GM12891 (cell line): ENCODE data around the gene HOXD10.

Experiments
- DNase-seq: peaks from one replicate; pipeline ENCODE4 v3.0.0; 2011; ENCODE audit warnings: low spot score; ENCODE audit not compliant: insufficient read length
- FAIRE-seq: peaks from 2 replicates; lab custom pipeline; 2011; peaks lifted over from hg19 to GRCh38; lab: Jason Lieb, UNC
- PAX5 ChIP-seq: IDR thresholded peaks from 2 replicates; pipeline ENCODE4 v1.6.1; 2011; ENCODE audit warnings: low read length, moderate library complexity, mild to moderate bottlenecking; ENCODE audit not compliant: insufficient read depth, severe bottlenecking
- POLR2A ChIP-seq: IDR thresholded peaks from 2 replicates; pipeline ENCODE4 v1.6.1; 2011; ENCODE audit warnings: low read depth, low read length, control low read depth
- POLR2AphosphoS5 ChIP-seq: IDR thresholded peaks from 2 replicates; pipeline ENCODE4 v1.6.1; 2011; ENCODE audit warnings: low read depth, low read length, control low read depth
- POU2F2 ChIP-seq: IDR thresholded peaks from 2 replicates; pipeline ENCODE4 v1.6.1; 2011; ENCODE audit warnings: low read depth, mild to moderate bottlenecking, control low read depth, low read length, moderate library complexity
- SPI1 ChIP-seq: IDR thresholded peaks from 2 replicates; pipeline ENCODE4 v1.6.1; 2011; ENCODE audit warnings: low read depth, low read length, control low read depth
- TAF1 ChIP-seq: IDR thresholded peaks from 2 replicates; pipeline ENCODE4 v1.6.1; 2011; ENCODE audit warnings: low read depth, low read length, control low read depth

The HOXD10 gene

DNA sequence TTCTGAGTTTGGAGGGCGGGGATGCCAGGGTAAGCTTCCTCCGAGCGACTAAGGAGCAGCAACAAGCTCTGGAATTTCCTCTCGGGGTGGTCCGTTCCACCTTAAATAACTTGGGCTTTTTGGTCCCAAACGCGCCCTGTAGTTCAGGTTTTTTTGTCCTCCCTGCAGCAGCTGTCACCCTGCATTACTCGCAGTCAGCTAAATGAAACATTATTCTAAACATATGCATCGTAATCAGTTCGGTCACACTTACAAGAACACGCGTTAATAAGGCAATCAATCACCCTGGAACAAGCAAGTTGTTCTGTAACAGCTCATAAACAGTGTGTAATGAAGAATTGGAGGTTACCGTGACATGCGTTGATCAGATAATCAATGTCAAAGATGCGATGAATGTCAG lies 41.1 kb upstream of the HOXD10 start:
- TF ChIP-seq POLR2AphosphoS5 (no peak), SPI1 (no peak), POU2F2 (no peak), TAF1 (no peak), PAX5 (no peak), POLR2A (no peak)
- FAIRE-seq (no peak), DNase-seq (no peak)

GRCh38 chr2:176076063-176076462 lies 40.5 kb upstream of the HOXD10 start:
- FAIRE-seq, result no peak
- no peak for TF ChIP-seq POLR2AphosphoS5
- TF ChIP-seq POU2F2, result no peak
- no peak for TF ChIP-seq SPI1
- no peak for TF ChIP-seq POLR2A
- TF ChIP-seq PAX5, result no peak
- TF ChIP-seq TAF1, result no peak

GRCh38 chr2:176076796-176077195 lies 39.8 kb upstream of the HOXD10 start:
- FAIRE-seq, result no peak
- no peak for DNase-seq
- TF ChIP-seq TAF1, result no peak
- TF ChIP-seq POLR2AphosphoS5, result no peak
- no peak for TF ChIP-seq SPI1
- TF ChIP-seq PAX5, result no peak
- TF ChIP-seq POLR2A, result no peak
- TF ChIP-seq POU2F2, result no peak

More at GRCh38 chr2:176076063-176076462, 40.5 kb upstream of the HOXD10 start:
- DNase-seq, result no peak

- no peak for DNase-seq
- no peak for FAIRE-seq
- TF ChIP-seq TAF1 (no peak), SPI1 (no peak), POU2F2 (no peak), PAX5 (no peak), POLR2AphosphoS5 (no peak), POLR2A (no peak)
These were observed 37.9 kb upstream of the HOXD10 start for GRCh38 chr2:176078541-176079284.

- DNase-seq (no peak), FAIRE-seq (no peak)
- TF ChIP-seq PAX5 (no peak), TAF1 (no peak), POU2F2 (no peak)
These were observed 37.2 kb upstream of the HOXD10 start for GRCh38 chr2:176079285-176079830.

GRCh38 chr2:176079831-176080539 lies 36.6 kb upstream of the HOXD10 start:
- TF ChIP-seq POLR2AphosphoS5 (no peak), SPI1 (no peak), POLR2A (no peak), TAF1 (no peak), PAX5 (no peak), POU2F2 (no peak)
- FAIRE-seq, result no peak
- DNase-seq, result no peak

DNA sequence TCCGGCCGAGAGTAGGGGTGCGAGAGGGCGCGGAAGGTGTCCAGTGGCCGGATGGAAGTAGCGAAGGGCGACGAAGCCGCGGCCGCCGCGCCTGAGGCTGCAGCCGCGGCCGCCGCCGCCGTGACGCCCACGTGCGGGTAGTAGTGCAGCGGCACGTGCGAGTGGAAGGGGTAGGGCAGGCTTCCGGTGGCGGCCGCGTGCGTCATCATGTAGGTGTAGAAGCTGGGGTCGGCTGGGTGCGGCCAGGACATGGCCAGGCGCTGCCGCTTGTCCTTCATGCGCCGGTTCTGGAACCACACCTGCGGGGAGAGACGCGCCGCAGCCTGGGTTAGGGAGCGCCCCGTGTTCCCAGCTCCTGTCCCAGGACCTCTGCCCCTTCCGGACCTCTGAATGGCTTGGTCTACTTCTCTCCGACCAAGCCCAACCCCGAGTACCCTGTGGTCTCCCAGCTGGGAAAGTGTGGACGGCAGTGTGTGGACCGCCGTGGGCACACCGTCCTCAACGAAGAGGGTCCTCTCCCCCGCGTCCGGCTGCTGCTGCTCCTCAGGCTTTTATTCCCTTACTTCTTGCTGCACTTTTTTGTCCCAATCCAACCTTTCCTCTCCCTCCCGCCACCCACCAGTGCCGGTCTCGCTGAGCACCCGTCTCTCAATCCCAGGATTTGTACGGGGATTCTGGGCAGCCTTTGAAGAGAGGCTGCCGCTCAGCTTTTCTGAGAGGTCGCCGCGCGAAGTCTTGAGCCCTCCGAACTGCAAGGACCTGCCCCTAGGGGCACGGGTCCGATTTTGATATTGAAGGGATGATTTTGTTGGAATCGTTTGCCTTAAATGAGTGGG lies 35.8 kb upstream of the HOXD10 start:
- DNase-seq, result no peak
- TF ChIP-seq POLR2AphosphoS5, result no peak
- TF ChIP-seq TAF1, result no peak
- TF ChIP-seq POU2F2, result no peak
- no peak for TF ChIP-seq PAX5
- no peak for TF ChIP-seq SPI1
- TF ChIP-seq POLR2A, result no peak
- FAIRE-seq, result no peak

GRCh38 chr2:176081376-176081836 lies 35.2 kb upstream of the HOXD10 start:
- DNase-seq (no peak), FAIRE-seq (no peak)
- TF ChIP-seq POLR2A, result no peak
- no peak for TF ChIP-seq TAF1
- TF ChIP-seq POLR2AphosphoS5, result no peak
- TF ChIP-seq POU2F2, result no peak
- TF ChIP-seq SPI1, result no peak
- no peak for TF ChIP-seq PAX5

DNA sequence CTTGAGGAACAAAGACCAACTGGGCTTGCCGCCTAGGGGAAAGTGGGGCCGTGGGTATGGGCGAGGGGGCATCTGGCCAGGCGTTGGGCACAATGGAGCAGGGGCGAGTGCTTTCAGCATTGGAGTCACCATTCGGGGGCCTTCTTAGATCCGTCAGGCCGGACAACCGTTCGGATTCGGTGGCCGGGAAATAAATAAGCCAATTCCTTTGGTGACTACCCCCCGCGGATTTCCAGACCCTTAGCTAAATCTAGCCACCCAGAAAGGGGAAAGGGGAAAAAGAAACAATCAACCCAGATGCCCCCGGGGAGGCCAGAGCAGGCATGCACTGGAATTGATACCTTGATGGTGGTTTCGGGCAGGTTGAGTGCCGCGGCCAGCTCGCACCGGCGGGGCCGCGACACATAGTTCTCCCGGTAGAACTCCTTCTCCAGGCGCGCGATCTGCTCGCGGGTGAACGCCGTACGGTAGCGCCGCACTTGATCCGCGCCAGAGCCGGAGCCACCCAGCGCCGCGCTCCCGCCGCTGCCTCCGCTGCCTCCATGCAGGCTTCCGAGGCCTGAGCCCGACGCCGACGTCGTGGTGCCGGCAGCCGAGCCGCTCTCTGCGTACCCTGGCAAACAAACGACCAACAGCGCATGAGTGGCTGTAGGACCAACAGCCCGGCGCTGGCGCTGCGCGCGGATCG lies 34.6 kb upstream of the HOXD10 start:
- DNase-seq, result no peak
- no peak for FAIRE-seq
- TF ChIP-seq POLR2AphosphoS5 (no peak), POLR2A (no peak), PAX5 (no peak), POU2F2 (no peak), SPI1 (no peak), TAF1 (no peak)
